ENCODE measurements around the gene RNF169. TPM values are rescaled to one million over a fixed set of nuclear protein-coding genes. Genes with fewer than 3 reads are reported as not detected.

The RNF169 gene
- total RNA-seq, 1 experiment from 2014 or later, result 19.7 TPM

GRCh38 chr11:74806267-74806666 lies 57.6 kb downstream of the RNF169 start:
- Histone ChIP-seq H3K27me3 (replicated peaks; ENCODE audit: insufficient read depth, low read depth, low read length, poor library complexity) (no peaks in the 10 kb centered on the region), H3K27ac (ENCODE audit: low read depth, low read length, poor library complexity, severe bottlenecking) (no peak overlapping the region), H3K36me3 (ENCODE audit: insufficient read depth, low read length, poor library complexity, severe bottlenecking) (no peaks in the 10 kb centered on the region), H3K4me3 (ENCODE audit: low read depth, low read length, poor library complexity, severe bottlenecking) (no peak overlapping the region), H3K4me1 (ENCODE audit: insufficient read depth, low read length, poor library complexity, severe bottlenecking) (no peaks in the 10 kb centered on the region), H3K9me3 (ENCODE audit: low read depth, low read length, poor library complexity, severe bottlenecking) (no peaks in the 10 kb centered on the region)
- no TSS peak for BruUV-seq (replicated peaks)
- no peak for TF ChIP-seq CTCF (conservative IDR thresholded peaks at IDR 0.05; ENCODE audit: low read depth, low read length)
- no peak for TF ChIP-seq EZH2 (IDR thresholded peaks at IDR 0.05; ENCODE audit: borderline replicate concordance, low read depth, low read length, poor library complexity, severe bottlenecking)
- ChIA-PET POLR2A (ENCODE audit: low non-redundant PET) (no interaction called here), CTCF (no interaction called here)
- intact Hi-C loops (cut with micrococcal nuclease; ENCODE audit: unreplicated experiment), result no loop called here
- DNase-seq (ENCODE audit: low spot score), result no peak

GRCh38 chr11:74809801-74810200 lies 61.2 kb downstream of the RNF169 start:
- Histone ChIP-seq H3K36me3 (ENCODE audit: insufficient read depth, low read length, poor library complexity, severe bottlenecking) (no peaks in the 10 kb centered on the region), H3K27ac (ENCODE audit: low read depth, low read length, poor library complexity, severe bottlenecking) (no peak overlapping the region), H3K4me3 (ENCODE audit: low read depth, low read length, poor library complexity, severe bottlenecking) (no peak overlapping the region), H3K27me3 (replicated peaks; ENCODE audit: insufficient read depth, low read depth, low read length, poor library complexity) (no peaks in the 10 kb centered on the region), H3K9me3 (ENCODE audit: low read depth, low read length, poor library complexity, severe bottlenecking) (no peaks in the 10 kb centered on the region), H3K4me1 (ENCODE audit: insufficient read depth, low read length, poor library complexity, severe bottlenecking) (no peaks in the 10 kb centered on the region)
- no TSS peak for BruUV-seq (replicated peaks)
- no peak for DNase-seq (ENCODE audit: low spot score)
- CTCF ChIA-PET, result no interaction called here
- POLR2A ChIA-PET (ENCODE audit: low non-redundant PET), result interaction anchor here (0.6 kb wide), 1 partner anchor 380 kb away, joined by 6 read pairs; no protein-coding TSS in a partner anchor
- intact Hi-C loops (cut with micrococcal nuclease; ENCODE audit: unreplicated experiment), result no loop called here
- no peak for TF ChIP-seq CTCF (conservative IDR thresholded peaks at IDR 0.05; ENCODE audit: low read depth, low read length)
- no peak for TF ChIP-seq EZH2 (IDR thresholded peaks at IDR 0.05; ENCODE audit: borderline replicate concordance, low read depth, low read length, poor library complexity, severe bottlenecking)

GRCh38 chr11:74815966-74816365 lies 67.3 kb downstream of the RNF169 start:
- intact Hi-C loops (cut with micrococcal nuclease; ENCODE audit: unreplicated experiment), result no loop called here
- Histone ChIP-seq H3K36me3 (ENCODE audit: insufficient read depth, low read length, poor library complexity, severe bottlenecking) (no peaks in the 10 kb centered on the region), H3K27me3 (replicated peaks; ENCODE audit: insufficient read depth, low read depth, low read length, poor library complexity) (no peaks in the 10 kb centered on the region), H3K27ac (ENCODE audit: low read depth, low read length, poor library complexity, severe bottlenecking) (no peak overlapping the region), H3K9me3 (ENCODE audit: low read depth, low read length, poor library complexity, severe bottlenecking) (no peaks in the 10 kb centered on the region), H3K4me1 (ENCODE audit: insufficient read depth, low read length, poor library complexity, severe bottlenecking) (no peaks in the 10 kb centered on the region), H3K4me3 (ENCODE audit: low read depth, low read length, poor library complexity, severe bottlenecking) (no peak overlapping the region)
- POLR2A ChIA-PET (ENCODE audit: low non-redundant PET), result interaction anchor here (0.6 kb wide), 1 partner anchor 323 kb away, joined by 13 read pairs; no protein-coding TSS in a partner anchor
- CTCF ChIA-PET, result no interaction called here
- DNase-seq (ENCODE audit: low spot score), result no peak
- no TSS peak for BruUV-seq (replicated peaks)
- TF ChIP-seq EZH2 (IDR thresholded peaks at IDR 0.05; ENCODE audit: borderline replicate concordance, low read depth, low read length, poor library complexity, severe bottlenecking) (no peak), CTCF (conservative IDR thresholded peaks at IDR 0.05; ENCODE audit: low read depth, low read length) (no peak)
